Measurements from ENCODE around the gene SEMA6D. TPM values are rescaled to one million over a fixed set of nuclear protein-coding genes. Genes with fewer than 3 reads are reported as not detected.

SEMA6D gene
- total RNA-seq, 4 donors from 2014 or later = 15.7 to 55.7 (median 17.8) TPM

DNA sequence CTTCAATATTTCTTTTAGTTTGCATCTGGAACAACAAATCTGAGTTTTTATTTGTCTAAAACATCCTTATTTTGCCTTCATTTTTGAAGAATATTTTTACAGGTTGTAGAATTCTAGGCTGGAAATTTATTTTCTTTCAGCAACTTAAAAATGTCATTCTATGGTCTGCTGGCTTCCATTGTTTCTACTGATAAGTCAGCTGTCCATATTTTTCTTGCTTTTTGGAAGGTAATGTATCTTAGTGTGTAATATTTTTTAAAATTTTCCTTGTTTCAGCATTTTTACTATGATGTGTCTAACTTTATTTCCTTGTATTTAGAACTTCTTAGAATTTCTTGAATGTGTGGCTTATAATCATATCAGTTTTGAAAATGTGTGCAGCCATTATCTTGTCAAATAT is 37.0 kb downstream of the SEMA6D start:
- peaks cover 0 to 33% (median 7%) of the 10 kb centered on the region in 4 donors for H3K9me3 ChIP-seq
- H3K4me1 ChIP-seq = peaks cover 0 to 13% (median 0%) of the 10 kb centered on the region in 4 donors
- H3K27me3 ChIP-seq = no peaks in the 10 kb centered on the region
- no peak overlapping the region for H3K4me3 ChIP-seq
- H3K27ac ChIP-seq = no peak overlapping the region
- TF ChIP-seq EP300 (IDR thresholded peaks at IDR 0.05) (no peak), POLR2A (IDR thresholded peaks at IDR 0.05) (no peak)
- TF ChIP-seq, protein P1, sequence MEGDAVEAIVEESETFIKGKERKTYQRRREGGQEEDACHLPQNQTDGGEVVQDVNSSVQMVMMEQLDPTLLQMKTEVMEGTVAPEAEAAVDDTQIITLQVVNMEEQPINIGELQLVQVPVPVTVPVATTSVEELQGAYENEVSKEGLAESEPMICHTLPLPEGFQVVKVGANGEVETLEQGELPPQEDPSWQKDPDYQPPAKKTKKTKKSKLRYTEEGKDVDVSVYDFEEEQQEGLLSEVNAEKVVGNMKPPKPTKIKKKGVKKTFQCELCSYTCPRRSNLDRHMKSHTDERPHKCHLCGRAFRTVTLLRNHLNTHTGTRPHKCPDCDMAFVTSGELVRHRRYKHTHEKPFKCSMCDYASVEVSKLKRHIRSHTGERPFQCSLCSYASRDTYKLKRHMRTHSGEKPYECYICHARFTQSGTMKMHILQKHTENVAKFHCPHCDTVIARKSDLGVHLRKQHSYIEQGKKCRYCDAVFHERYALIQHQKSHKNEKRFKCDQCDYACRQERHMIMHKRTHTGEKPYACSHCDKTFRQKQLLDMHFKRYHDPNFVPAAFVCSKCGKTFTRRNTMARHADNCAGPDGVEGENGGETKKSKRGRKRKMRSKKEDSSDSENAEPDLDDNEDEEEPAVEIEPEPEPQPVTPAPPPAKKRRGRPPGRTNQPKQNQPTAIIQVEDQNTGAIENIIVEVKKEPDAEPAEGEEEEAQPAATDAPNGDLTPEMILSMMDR (IDR thresholded peaks at IDR 0.05) = no peak
- H3K36me3 ChIP-seq = peaks cover 0 to 34% (median 0%) of the 10 kb centered on the region in 3 donors
- no peak for DNase-seq (ENCODE audit: low spot score in 2 of 2)

DNA sequence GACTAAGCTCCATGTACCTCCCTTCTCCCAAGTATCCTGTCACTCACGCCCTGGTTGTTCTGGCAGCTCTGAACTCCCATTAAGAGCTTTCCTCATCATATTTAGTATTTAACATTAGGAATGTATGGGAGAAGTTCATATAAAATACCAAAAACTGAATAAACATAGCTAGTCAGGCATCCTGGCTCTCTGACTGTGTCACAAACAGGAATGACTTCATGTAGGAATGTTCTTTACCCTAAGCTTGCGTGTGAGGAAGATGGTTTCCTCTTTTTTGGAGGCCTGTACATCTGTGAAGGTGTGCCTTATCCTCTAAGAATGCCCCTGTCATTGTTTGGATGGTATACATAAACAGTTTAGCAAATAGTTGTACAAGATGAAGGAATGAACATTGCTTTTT is 38.6 kb downstream of the SEMA6D start:
- peaks cover 0 to 5% (median 0%) of the 10 kb centered on the region in 4 donors for H3K4me1 ChIP-seq
- no peak overlapping the region for H3K27ac ChIP-seq
- peaks cover 0 to 33% (median 7%) of the 10 kb centered on the region in 4 donors for H3K9me3 ChIP-seq
- no peaks in the 10 kb centered on the region for H3K27me3 ChIP-seq
- peaks cover 0 to 36% (median 0%) of the 10 kb centered on the region in 3 donors for H3K36me3 ChIP-seq
- DNase-seq (ENCODE audit: low spot score in 2 of 2) = no peak
- 92 to 99% methylated on average over 2 of the region's 2 CpGs for WGBS, 2 donors
- TF ChIP-seq POLR2A (IDR thresholded peaks at IDR 0.05) (no peak), EP300 (IDR thresholded peaks at IDR 0.05) (no peak)
- TF ChIP-seq, protein P1 (IDR thresholded peaks at IDR 0.05) = no peak
- no peak overlapping the region for H3K4me3 ChIP-seq

DNA sequence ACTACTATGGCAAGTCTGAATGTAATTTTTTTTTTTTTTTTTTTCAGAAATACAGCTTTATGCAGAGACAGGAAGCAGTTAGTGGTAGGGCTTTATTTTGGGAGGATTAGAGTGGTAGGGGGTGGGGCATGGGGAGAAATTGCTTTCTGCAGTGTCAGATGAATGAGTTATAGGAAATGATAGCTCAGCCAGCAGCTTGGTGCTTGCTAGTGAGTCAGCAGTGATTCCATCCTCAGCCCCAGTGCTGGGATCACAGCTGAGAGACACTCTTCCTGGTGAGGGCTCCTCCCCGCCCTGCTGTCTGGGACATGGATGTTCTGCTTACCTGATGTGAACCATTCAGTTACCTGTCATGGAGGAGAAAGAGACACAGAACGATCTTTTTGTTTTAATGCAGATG is 39.6 kb downstream of the SEMA6D start:
- 85 to 89% methylated on average over 2 of the region's 2 CpGs for WGBS, 2 donors
- H3K27ac ChIP-seq = no peak overlapping the region
- H3K27me3 ChIP-seq = no peaks in the 10 kb centered on the region
- peaks cover 0 to 33% (median 7%) of the 10 kb centered on the region in 4 donors for H3K9me3 ChIP-seq
- H3K36me3 ChIP-seq = peaks cover 0 to 41% (median 0%) of the 10 kb centered on the region in 3 donors
- TF ChIP-seq, protein P1 (IDR thresholded peaks at IDR 0.05) = no peak
- TF ChIP-seq EP300 (IDR thresholded peaks at IDR 0.05) = no peak
- TF ChIP-seq POLR2A (IDR thresholded peaks at IDR 0.05) = no peak
- peaks cover 0 to 5% (median 0%) of the 10 kb centered on the region in 4 donors for H3K4me1 ChIP-seq
- DNase-seq (ENCODE audit: low spot score in 2 of 2) = no peak
- no peak overlapping the region for H3K4me3 ChIP-seq

DNA sequence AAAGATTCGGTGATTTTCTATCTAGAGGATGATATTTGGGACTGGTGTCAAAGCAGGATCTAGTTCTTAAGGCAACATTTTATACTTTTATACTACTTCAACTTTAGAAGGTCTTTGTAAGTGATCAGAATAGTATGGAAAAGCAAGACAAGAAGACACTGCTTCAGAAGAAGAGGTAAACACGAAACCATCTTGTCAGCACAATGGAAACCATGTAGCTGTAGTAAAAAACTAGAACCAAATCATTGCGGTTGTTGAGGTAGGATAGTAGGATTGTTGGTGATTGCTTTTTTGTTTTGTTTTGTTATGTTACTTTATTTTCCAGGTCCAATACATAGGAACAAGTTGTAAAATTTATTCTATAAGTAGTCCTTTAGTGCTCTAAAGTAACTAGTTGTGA is 40.0 kb downstream of the SEMA6D start:
- Histone ChIP-seq H3K9me3 (peaks cover 0 to 32% (median 7%) of the 10 kb centered on the region in 4 donors), H3K36me3 (peaks cover 0 to 44% (median 0%) of the 10 kb centered on the region in 3 donors), H3K4me1 (peaks cover 0 to 5% (median 0%) of the 10 kb centered on the region in 4 donors), H3K27me3 (no peaks in the 10 kb centered on the region), H3K27ac (no peak overlapping the region), H3K4me3 (no peak overlapping the region)
- 81 to 98% methylated on average over 3 of the region's 3 CpGs for WGBS, 2 donors
- TF ChIP-seq POLR2A (IDR thresholded peaks at IDR 0.05) (no peak), EP300 (IDR thresholded peaks at IDR 0.05) (no peak)
- TF ChIP-seq, protein P1 (IDR thresholded peaks at IDR 0.05) = no peak
- DNase-seq (ENCODE audit: low spot score in 2 of 2) = no peak

DNA sequence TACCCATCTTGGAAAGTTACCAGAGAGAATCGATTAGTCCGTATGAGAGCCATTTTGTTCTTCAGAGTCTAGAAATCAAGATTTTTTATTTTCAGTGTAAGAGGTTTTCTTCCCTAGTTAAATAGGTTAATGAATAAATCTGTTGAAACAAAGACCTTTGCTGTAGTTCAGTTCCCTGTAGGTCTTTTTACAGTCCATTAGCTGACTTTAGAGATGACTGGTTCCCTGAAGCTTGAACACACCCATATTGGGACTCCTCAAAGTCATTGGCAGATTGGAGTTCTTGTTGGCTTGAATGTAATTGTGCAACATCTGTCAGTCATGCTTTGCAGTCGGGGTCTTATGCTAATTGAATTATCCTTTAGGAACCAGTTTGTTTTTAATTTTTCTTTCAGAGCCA is 45.3 kb downstream of the SEMA6D start:
- DNase-seq (ENCODE audit: low spot score in 2 of 2) = no peak
- TF ChIP-seq EP300 (IDR thresholded peaks at IDR 0.05) = no peak
- no peak for TF ChIP-seq POLR2A (IDR thresholded peaks at IDR 0.05)
- TF ChIP-seq, protein P1 (IDR thresholded peaks at IDR 0.05) = no peak
- Histone ChIP-seq H3K27me3 (no peaks in the 10 kb centered on the region), H3K9me3 (no peaks in the 10 kb centered on the region), H3K4me3 (no peak overlapping the region), H3K36me3 (peaks cover 0 to 68% (median 0%) of the 10 kb centered on the region in 3 donors), H3K27ac (no peak overlapping the region), H3K4me1 (no peaks in the 10 kb centered on the region)
- 89 to 93% methylated on average over 3 of the region's 3 CpGs for WGBS, 2 donors
